Measurements from ENCODE around the gene SLC35C1. TPM values are rescaled to one million over a fixed set of nuclear protein-coding genes. Genes with fewer than 3 reads are reported as not detected.
A peak's percentile ranks its signal among the peaks of the same experiment; 100 is the strongest.

The SLC35C1 gene
- total RNA-seq, 1 experiment from 2014 or later, result 15.6 TPM

GRCh38 chr11:45848654-45849081, 43.7 kb downstream of the SLC35C1 start:
- peaks cover 14% of the 10 kb centered on the region for H3K4me1 ChIP-seq (replicated peaks; ENCODE audit: insufficient read depth)
- no peaks in the 10 kb centered on the region for H3K36me3 ChIP-seq (ENCODE audit: low read depth)
- H3K27ac ChIP-seq, result no peak overlapping the region
- H3K9me2 ChIP-seq (ENCODE audit: insufficient read depth), result no peaks in the 10 kb centered on the region
- H3F3A ChIP-seq (ENCODE audit: insufficient read depth, low read depth), result peaks cover 3% of the 10 kb centered on the region; the same call in 1 of the 2 replicates
- H3K9me3 ChIP-seq (ENCODE audit: insufficient read depth, low read depth), result no peaks in the 10 kb centered on the region
- peak overlapping the region; percentile 91 for H3K4me3 ChIP-seq
- peak overlapping the region; percentile 99; the same call in 1 of the 2 replicates for H2AFZ ChIP-seq
- TF ChIP-seq EZH2 (IDR thresholded peaks at IDR 0.05; ENCODE audit: low read depth), result no peak
- TF ChIP-seq, protein P1, sequence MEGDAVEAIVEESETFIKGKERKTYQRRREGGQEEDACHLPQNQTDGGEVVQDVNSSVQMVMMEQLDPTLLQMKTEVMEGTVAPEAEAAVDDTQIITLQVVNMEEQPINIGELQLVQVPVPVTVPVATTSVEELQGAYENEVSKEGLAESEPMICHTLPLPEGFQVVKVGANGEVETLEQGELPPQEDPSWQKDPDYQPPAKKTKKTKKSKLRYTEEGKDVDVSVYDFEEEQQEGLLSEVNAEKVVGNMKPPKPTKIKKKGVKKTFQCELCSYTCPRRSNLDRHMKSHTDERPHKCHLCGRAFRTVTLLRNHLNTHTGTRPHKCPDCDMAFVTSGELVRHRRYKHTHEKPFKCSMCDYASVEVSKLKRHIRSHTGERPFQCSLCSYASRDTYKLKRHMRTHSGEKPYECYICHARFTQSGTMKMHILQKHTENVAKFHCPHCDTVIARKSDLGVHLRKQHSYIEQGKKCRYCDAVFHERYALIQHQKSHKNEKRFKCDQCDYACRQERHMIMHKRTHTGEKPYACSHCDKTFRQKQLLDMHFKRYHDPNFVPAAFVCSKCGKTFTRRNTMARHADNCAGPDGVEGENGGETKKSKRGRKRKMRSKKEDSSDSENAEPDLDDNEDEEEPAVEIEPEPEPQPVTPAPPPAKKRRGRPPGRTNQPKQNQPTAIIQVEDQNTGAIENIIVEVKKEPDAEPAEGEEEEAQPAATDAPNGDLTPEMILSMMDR (conservative IDR thresholded peaks at IDR 0.05), result no peak
- peaks cover 16% of the 10 kb centered on the region; the same call in 1 of the 2 replicates for H4K20me1 ChIP-seq (ENCODE audit: insufficient read depth)
- H3K27me3 ChIP-seq (ENCODE audit: insufficient read depth, low read depth), result no peaks in the 10 kb centered on the region
- peaks cover 16% of the 10 kb centered on the region; the same call in 1 of the 2 replicates for H3K79me2 ChIP-seq (ENCODE audit: low read depth)
- DNase-seq, result no peak
- no TSS peak for BruUV-seq (replicated peaks)
- intact Hi-C loops (cut with micrococcal nuclease; ENCODE audit: unreplicated experiment), result loop anchor here (5.0 to 10.0 kb wide), 2 partner anchors 69 to 386 kb away; partner anchors contain the start of gene PEX16
- H3K4me2 ChIP-seq, result peak overlapping the region; percentile 80
- POLR2A ChIA-PET (ENCODE audit: unreplicated experiment), result no interaction called here
- CTCF ChIA-PET, result no interaction called here

GRCh38 chr11:45850446-45850845, 45.5 kb downstream of the SLC35C1 start:
- intact Hi-C loops (cut with micrococcal nuclease; ENCODE audit: unreplicated experiment), result no loop called here
- Histone ChIP-seq H3K27me3 (ENCODE audit: insufficient read depth, low read depth) (no peaks in the 10 kb centered on the region), H3K4me1 (replicated peaks; ENCODE audit: insufficient read depth) (peaks cover 11% of the 10 kb centered on the region), H3K27ac (no peak overlapping the region), H3K9me3 (ENCODE audit: insufficient read depth, low read depth) (no peaks in the 10 kb centered on the region), H3F3A (ENCODE audit: insufficient read depth, low read depth) (no peaks in the 10 kb centered on the region), H3K79me2 (ENCODE audit: low read depth) (peaks cover 16% of the 10 kb centered on the region; the same call in 1 of the 2 replicates), H3K4me3 (no peak overlapping the region), H2AFZ (no peak overlapping the region), H3K9me2 (ENCODE audit: insufficient read depth) (no peaks in the 10 kb centered on the region), H3K4me2 (no peak overlapping the region), H3K36me3 (ENCODE audit: low read depth) (no peaks in the 10 kb centered on the region), H4K20me1 (ENCODE audit: insufficient read depth) (peaks cover 16% of the 10 kb centered on the region; the same call in 1 of the 2 replicates)
- DNase-seq, result no peak
- no peak for TF ChIP-seq EZH2 (IDR thresholded peaks at IDR 0.05; ENCODE audit: low read depth)
- CTCF ChIA-PET, result no interaction called here
- POLR2A ChIA-PET (ENCODE audit: unreplicated experiment), result no interaction called here
- no TSS peak for BruUV-seq (replicated peaks)

GRCh38 chr11:45851228-45851627, 46.3 kb downstream of the SLC35C1 start:
- Histone ChIP-seq H4K20me1 (ENCODE audit: insufficient read depth) (peaks cover 16% of the 10 kb centered on the region; the same call in 1 of the 2 replicates), H3K36me3 (ENCODE audit: low read depth) (no peaks in the 10 kb centered on the region), H3K79me2 (ENCODE audit: low read depth) (peaks cover 16% of the 10 kb centered on the region; the same call in 1 of the 2 replicates), H3K9me2 (ENCODE audit: insufficient read depth) (no peaks in the 10 kb centered on the region), H3K4me2 (no peak overlapping the region), H2AFZ (no peak overlapping the region), H3K27ac (no peak overlapping the region), H3K9me3 (ENCODE audit: insufficient read depth, low read depth) (no peaks in the 10 kb centered on the region), H3K27me3 (ENCODE audit: insufficient read depth, low read depth) (no peaks in the 10 kb centered on the region), H3K4me3 (no peak overlapping the region), H3K4me1 (replicated peaks; ENCODE audit: insufficient read depth) (peaks cover 11% of the 10 kb centered on the region), H3F3A (ENCODE audit: insufficient read depth, low read depth) (no peaks in the 10 kb centered on the region)
- ChIA-PET CTCF (no interaction called here), POLR2A (ENCODE audit: unreplicated experiment) (no interaction called here)
- intact Hi-C loops (cut with micrococcal nuclease; ENCODE audit: unreplicated experiment), result no loop called here
- BruUV-seq (replicated peaks), result no TSS peak
- DNase-seq, result no peak
- no peak for TF ChIP-seq EZH2 (IDR thresholded peaks at IDR 0.05; ENCODE audit: low read depth)
- TF ChIP-seq, protein P1 (conservative IDR thresholded peaks at IDR 0.05), result no peak
